H4 (cell line): ENCODE results near the gene PKIG. TPM values are rescaled to one million over a fixed set of nuclear protein-coding genes. Genes with fewer than 3 reads are reported as not detected.
"Not testable (repeated sequence)": the region's sequence is repeated elsewhere in the genome, so short reads cannot be mapped to it uniquely, and the experiment has no call there.

Experiments
- DNase-seq: peaks from one replicate; pipeline ENCODE4 v3.0.0-alpha.2; 2015; ENCODE audit warnings: low spot score
- total RNA-seq: library from RNA; depleted of rRNA; stranded (reverse); fragments of >200 nt; shearing (Covaris generic); gene quantifications from 2 replicates; pipeline ENCODE4 v1.2.3, GENCODE V29; 2014

PKIG gene
- total RNA-seq, 1 experiment from 2014 or later: 77.3 TPM

- DNase-seq: peak; percentile 78
These were observed 9.6 kb upstream of the PKIG start for GRCh38 chr20:44572551-44573500.

- no peak for DNase-seq
These were observed 8.9 kb upstream of the PKIG start for GRCh38 chr20:44573501-44573869.

GRCh38 chr20:44574372-44574771 lies 8.0 kb upstream of the PKIG start:
- DNase-seq: no peak

GRCh38 chr20:44576297-44576696 lies 6.1 kb upstream of the PKIG start:
- peak; percentile 59 for DNase-seq

GRCh38 chr20:44579313-44580081 lies 2.9 kb upstream of the PKIG start:
- no peak for DNase-seq

GRCh38 chr20:44580581-44581268 lies 1.7 kb upstream of the PKIG start:
- no peak for DNase-seq

GRCh38 chr20:44581515-44581914 lies 864 bp upstream of the PKIG start:
- DNase-seq: no peak

GRCh38 chr20:44583157-44583556 lies 778 bp downstream of the PKIG start:
- no peak for DNase-seq

- DNase-seq: no peak
These were observed 1.8 kb downstream of the PKIG start for GRCh38 chr20:44584162-44584561.

GRCh38 chr20:44585057-44585963 lies 2.9 kb downstream of the PKIG start:
- no peak for DNase-seq

- DNase-seq: no peak
These were observed 4.0 kb downstream of the PKIG start for GRCh38 chr20:44586289-44586911.

- DNase-seq: no peak
These were observed 4.9 kb downstream of the PKIG start for GRCh38 chr20:44587035-44587980.

GRCh38 chr20:44588321-44588720 lies 5.9 kb downstream of the PKIG start:
- not testable (repeated sequence) for DNase-seq

GRCh38 chr20:44589537-44589936 lies 7.2 kb downstream of the PKIG start:
- no peak for DNase-seq

GRCh38 chr20:44590980-44591778 lies 8.8 kb downstream of the PKIG start:
- DNase-seq: no peak

- DNase-seq: no peak
These were observed 10.0 kb downstream of the PKIG start for GRCh38 chr20:44592366-44592765.

GRCh38 chr20:44593751-44594150 lies 11.4 kb downstream of the PKIG start:
- DNase-seq: no peak

- no peak for DNase-seq
These were observed 12.4 kb downstream of the PKIG start for GRCh38 chr20:44594730-44595129.

- DNase-seq: no peak
These were observed 13.6 kb downstream of the PKIG start for GRCh38 chr20:44596010-44596409.
